ENCODE results near the gene INO80B. TPM values are rescaled to one million over a fixed set of nuclear protein-coding genes. Genes with fewer than 3 reads are reported as not detected.
"Not testable (repeated sequence)": the region's sequence is repeated elsewhere in the genome, so short reads cannot be mapped to it uniquely, and the experiment has no call there.

INO80B gene
- polyA plus RNA-seq, 1 of the 3 experiments (the other 2 are of a cell fraction), result 41.7 TPM

GRCh38 chr2:74462786-74463105 is 7.9 kb downstream of the INO80B start:
- peaks cover 47% of the 10 kb centered on the region for H3K79me2 ChIP-seq (ENCODE audit: insufficient read depth)
- H2AFZ ChIP-seq (ENCODE audit: low read depth), result no peak overlapping the region
- no peaks in the 10 kb centered on the region for H3K9me3 ChIP-seq
- no peaks in the 10 kb centered on the region for H3K27me3 ChIP-seq (ENCODE audit: insufficient read depth)
- H3K9ac ChIP-seq, result no peak overlapping the region
- no peak overlapping the region for H3K4me2 ChIP-seq
- DNase-seq, result no peak
- no peaks in the 10 kb centered on the region for H3K9me2 ChIP-seq
- no peaks in the 10 kb centered on the region for H4K20me1 ChIP-seq (ENCODE audit: insufficient read depth)
- TF ChIP-seq TEAD4 (IDR thresholded peaks at IDR 0.05; ENCODE audit: borderline replicate concordance, insufficient read depth) (no peak), YY1 (IDR thresholded peaks at IDR 0.05; ENCODE audit: low read depth) (no peak), CHD2 (IDR thresholded peaks at IDR 0.05; ENCODE audit: low read length, partially characterized antibody) (no peak)
- no peak overlapping the region; a peak in 1 of 4 replicates for H3K27ac ChIP-seq (ENCODE audit: low read depth in 2 of 2, low read length in 1 of 2)
- WGBS (ENCODE audit: low lambda C conversion rate), result 85% methylated on average over 4 of the region's 4 CpGs
- peaks cover 12% of the 10 kb centered on the region for H3F3A ChIP-seq (replicated peaks; ENCODE audit: insufficient read depth)
- H3K36me3 ChIP-seq (replicated peaks in 1 of 2; ENCODE audit: control insufficient read depth in 1 of 2, insufficient read depth in 2 of 2, low read length in 1 of 2), result peaks cover 0 to 28% of the 10 kb centered on the region in 2 experiments
- H3K4me1 ChIP-seq (ENCODE audit: control insufficient read depth in 1 of 2, insufficient read depth in 2 of 2, low read depth in 1 of 2, low read length in 1 of 2), result peaks cover 5 to 22% of the 10 kb centered on the region in 2 experiments; a peak in 1 of 4 replicates
- CTCF ChIA-PET, result interaction anchor here (1.0 kb wide), 1 partner anchor 125 kb away, joined by 3 read pairs; no protein-coding TSS in a partner anchor
- no peak overlapping the region for H3K4me3 ChIP-seq (ENCODE audit: low read depth in 2 of 2, low read length in 1 of 2)
- POLR2A ChIA-PET, result interaction anchor here (5.9 kb wide), 1 partner anchor 11 kb away, joined by 60 read pairs; the partner anchor contains the start of gene MRPL53

- peaks cover 3 to 20% of the 10 kb centered on the region in 2 experiments; a peak in 1 of 4 replicates for H3K4me1 ChIP-seq (ENCODE audit: control insufficient read depth in 1 of 2, insufficient read depth in 2 of 2, low read depth in 1 of 2, low read length in 1 of 2)
- no peaks in the 10 kb centered on the region for H3K27me3 ChIP-seq (ENCODE audit: insufficient read depth)
- H3F3A ChIP-seq (replicated peaks; ENCODE audit: insufficient read depth), result peaks cover 12% of the 10 kb centered on the region
- H3K9ac ChIP-seq, result peak overlapping the region; percentile 84
- WGBS (ENCODE audit: low lambda C conversion rate), result 14% methylated on average over 10 of the region's 13 CpGs
- no peaks in the 10 kb centered on the region for H4K20me1 ChIP-seq (ENCODE audit: insufficient read depth)
- H3K9me2 ChIP-seq, result no peaks in the 10 kb centered on the region
- ChIA-PET CTCF (interaction anchor here (0.7 to 1.6 kb wide), 6 partner anchors 10 to 123 kb away, joined by 3 to 6 read pairs (median 4); partner anchors contain the start of genes AUP1, HTRA2, INO80B and PCGF1), POLR2A (interaction anchor here (0.6 to 1.1 kb wide), 3 partner anchors 7 to 43 kb away, joined by 3 read pairs; partner anchors contain the start of genes C2orf81 and WDR54)
- H3K4me2 ChIP-seq, result peak overlapping the region; percentile 98
- no peaks in the 10 kb centered on the region for H3K9me3 ChIP-seq
- H3K36me3 ChIP-seq (replicated peaks in 1 of 2; ENCODE audit: control insufficient read depth in 1 of 2, insufficient read depth in 2 of 2, low read length in 1 of 2), result peaks cover 0 to 28% of the 10 kb centered on the region in 2 experiments
- peak overlapping the region; percentile 14; the same call in 1 of the 2 replicates for H2AFZ ChIP-seq (ENCODE audit: low read depth)
- DNase-seq, result no peak
- peaks cover 40% of the 10 kb centered on the region for H3K79me2 ChIP-seq (ENCODE audit: insufficient read depth)
- H3K27ac ChIP-seq (ENCODE audit: low read depth in 2 of 2, low read length in 1 of 2), result peak overlapping the region; percentile 62 to 63; a peak in 2 of 4 replicates
- H3K4me3 ChIP-seq (ENCODE audit: low read depth in 2 of 2, low read length in 1 of 2), result peak overlapping the region; percentile 75 to 93
- TF ChIP-seq CHD2 (IDR thresholded peaks at IDR 0.05; ENCODE audit: low read length, partially characterized antibody) (no peak), ZBTB33 (IDR thresholded peaks at IDR 0.05; ENCODE audit: borderline replicate concordance, low read depth) (no peak), MXI1 (IDR thresholded peaks at IDR 0.05; ENCODE audit: low read depth, low read length) (no peak), ELF1 (IDR thresholded peaks at IDR 0.05) (no peak), EZH2phosphoT487 (IDR thresholded peaks at IDR 0.05; ENCODE audit: borderline replicate concordance, low read depth) (no peak), RXRA (IDR thresholded peaks at IDR 0.05; ENCODE audit: borderline replicate concordance, low read depth) (no peak), JUND (IDR thresholded peaks at IDR 0.05) (no peak), RFX5 (IDR thresholded peaks at IDR 0.05; ENCODE audit: low read length) (no peak)
Observed at GRCh38 chr2:74464406-74464805, 9.5 kb downstream of the INO80B start.

GRCh38 chr2:74470742-74471141 is 15.9 kb downstream of the INO80B start:
- peaks cover 39% of the 10 kb centered on the region for H3F3A ChIP-seq (replicated peaks; ENCODE audit: insufficient read depth)
- 95% methylated on average over 12 of the region's 12 CpGs for WGBS (ENCODE audit: low lambda C conversion rate)
- H3K79me2 ChIP-seq (ENCODE audit: insufficient read depth), result peaks cover 26% of the 10 kb centered on the region; the same call in 1 of the 2 replicates
- H2AFZ ChIP-seq (ENCODE audit: low read depth); H3K4me3 ChIP-seq (ENCODE audit: low read depth in 2 of 2, low read length in 1 of 2); H3K27ac ChIP-seq (ENCODE audit: low read depth in 2 of 2, low read length in 1 of 2); DNase-seq; H3K4me1 ChIP-seq (ENCODE audit: control insufficient read depth in 1 of 2, insufficient read depth in 2 of 2, low read depth in 1 of 2, low read length in 1 of 2); H4K20me1 ChIP-seq (ENCODE audit: insufficient read depth); H3K9me2 ChIP-seq; H3K9ac ChIP-seq; H3K27me3 ChIP-seq (ENCODE audit: insufficient read depth); H3K4me2 ChIP-seq; H3K9me3 ChIP-seq: not testable (repeated sequence)
- H3K36me3 ChIP-seq (replicated peaks in 1 of 2; ENCODE audit: control insufficient read depth in 1 of 2, insufficient read depth in 2 of 2, low read length in 1 of 2), result peaks cover 13 to 15% of the 10 kb centered on the region in 2 experiments
- ChIA-PET POLR2A (interaction anchor here (1.0 to 6.9 kb wide), 4 partner anchors 10 to 30 kb away, joined by 3 to 60 read pairs (median 10); partner anchors contain the start of genes CCDC142, INO80B and WBP1), CTCF (interaction anchor here (1.0 to 2.6 kb wide), 2 partner anchors 12 to 61 kb away, joined by 4 to 20 read pairs; partner anchors contain the start of genes CCDC142 and TTC31)
